SK-N-SH treated with all-trans-retinoic acid at 6 μM for 48 hours (cell line): ENCODE measurements around the gene FCN3.

Experiments used
- ATAC-seq: fragments of 200-7000 bp; cut with Tn5 transposase; 3 replicates; pipeline ENCODE4 v1.9.1; 2020; ENCODE audit warnings: mild to moderate bottlenecking, moderate library complexity
- ARNTL ChIP-seq: fragments of 450-650 bp; formaldehyde crosslinking; IDR thresholded peaks from 2 replicates; pipeline ENCODE4 v1.5.0; 2020; ENCODE audit warnings: low read depth, mild to moderate bottlenecking, moderate library complexity, borderline replicate concordance
- BACH2 ChIP-seq: fragments of 250-450 bp; sonication (Bioruptor Pico); IDR thresholded peaks from 2 replicates; pipeline ENCODE4 v1.9.0; 2021; ENCODE audit warnings: mild to moderate bottlenecking, borderline replicate concordance
- CSDC2 ChIP-seq: fragments of 250-450 bp; sonication (Bioruptor Pico); IDR thresholded peaks from 2 replicates; pipeline ENCODE4 v1.5.0; 2020; ENCODE audit warnings: mild to moderate bottlenecking, moderate library complexity
- ESRRG ChIP-seq: fragments of 250-450 bp; sonication (Bioruptor Pico); IDR thresholded peaks from 2 replicates; pipeline ENCODE4 v1.6.1; 2021; ENCODE audit warnings: mild to moderate bottlenecking
- GLIS3 ChIP-seq: fragments of 250-450 bp; sonication (Bioruptor Pico); IDR thresholded peaks from 2 replicates; pipeline ENCODE4 v1.5.0; 2020; ENCODE audit warnings: mild to moderate bottlenecking, moderate library complexity
- ISL1 ChIP-seq: fragments of 250-450 bp; sonication (Bioruptor Pico); IDR thresholded peaks from 2 replicates; pipeline ENCODE4 v2.1.2; 2022; ENCODE audit warnings: mild to moderate bottlenecking, moderate library complexity
- OSR1 ChIP-seq: fragments of 250-450 bp; sonication (Bioruptor Pico); IDR thresholded peaks from 2 replicates; pipeline ENCODE4 v1.8.0; 2022; ENCODE audit warnings: moderate library complexity, mild to moderate bottlenecking, inconsistent platforms
- PATZ1 ChIP-seq: fragments of 250-450 bp; sonication (Bioruptor Pico); IDR thresholded peaks from 2 replicates; pipeline ENCODE4 v1.8.0; 2020; ENCODE audit warnings: mild to moderate bottlenecking, moderate library complexity, borderline replicate concordance
- POU6F1 ChIP-seq: fragments of 250-450 bp; sonication (Bioruptor Pico); IDR thresholded peaks from 2 replicates; pipeline ENCODE4 v1.8.0; 2021; ENCODE audit warnings: low read depth, mild to moderate bottlenecking, moderate library complexity, borderline replicate concordance
- PPARA ChIP-seq: fragments of 250-450 bp; sonication (Bioruptor Pico); IDR thresholded peaks from 2 replicates; pipeline ENCODE4 v1.5.0; 2020; ENCODE audit warnings: mild to moderate bottlenecking, borderline replicate concordance
- SNAI2 ChIP-seq: fragments of 250-450 bp; sonication (Bioruptor Pico); IDR thresholded peaks from 2 replicates; pipeline ENCODE4 v1.5.0; 2020; ENCODE audit warnings: mild to moderate bottlenecking, moderate library complexity
- TCF4 ChIP-seq: fragments of 250-450 bp; sonication (Bioruptor Pico); IDR thresholded peaks from 2 replicates; pipeline ENCODE4 v1.8.0; 2021; ENCODE audit warnings: mild to moderate bottlenecking, moderate library complexity, borderline replicate concordance
- TOX ChIP-seq: fragments of 250-450 bp; sonication (Bioruptor Pico); IDR thresholded peaks from 2 replicates; pipeline ENCODE4 v1.8.0; 2021; ENCODE audit warnings: mild to moderate bottlenecking, moderate library complexity, borderline replicate concordance
- ZC3H10 ChIP-seq: fragments of 250-450 bp; sonication (Bioruptor Pico); IDR thresholded peaks from 2 replicates; pipeline ENCODE4 v1.5.1; 2021; ENCODE audit warnings: mild to moderate bottlenecking, moderate library complexity
- ZFP3 ChIP-seq: fragments of 250-450 bp; sonication (Bioruptor Pico); IDR thresholded peaks from 2 replicates; pipeline ENCODE4 v1.5.0; 2020; ENCODE audit warnings: mild to moderate bottlenecking, moderate library complexity
- ZFP30 ChIP-seq: fragments of 450-650 bp; formaldehyde crosslinking; IDR thresholded peaks from 2 replicates; pipeline ENCODE4 v1.5.0; 2022; ENCODE audit warnings: mild to moderate bottlenecking, moderate library complexity
- ZNF565 ChIP-seq: fragments of 450-650 bp; formaldehyde crosslinking; conservative IDR thresholded peaks from 2 replicates; pipeline ENCODE4 v1.5.0; 2020; ENCODE audit warnings: low read depth, mild to moderate bottlenecking, moderate library complexity
- ZNF70 ChIP-seq: fragments of 450-650 bp; formaldehyde crosslinking; IDR thresholded peaks from 2 replicates; pipeline ENCODE4 v1.5.0; 2020; ENCODE audit warnings: mild to moderate bottlenecking, moderate library complexity
- ZNF8 ChIP-seq: fragments of 450-650 bp; formaldehyde crosslinking; IDR thresholded peaks from 2 replicates; pipeline ENCODE4 v1.5.0; 2020; ENCODE audit warnings: mild to moderate bottlenecking, moderate library complexity
- TF ChIP-seq, protein P1 (sequence below): fragments of 250-450 bp; sonication (Bioruptor Pico); IDR thresholded peaks from 2 replicates; pipeline ENCODE4 v1.5.1; 2021; ENCODE audit warnings: mild to moderate bottlenecking, moderate library complexity

Gene FCN3

DNA sequence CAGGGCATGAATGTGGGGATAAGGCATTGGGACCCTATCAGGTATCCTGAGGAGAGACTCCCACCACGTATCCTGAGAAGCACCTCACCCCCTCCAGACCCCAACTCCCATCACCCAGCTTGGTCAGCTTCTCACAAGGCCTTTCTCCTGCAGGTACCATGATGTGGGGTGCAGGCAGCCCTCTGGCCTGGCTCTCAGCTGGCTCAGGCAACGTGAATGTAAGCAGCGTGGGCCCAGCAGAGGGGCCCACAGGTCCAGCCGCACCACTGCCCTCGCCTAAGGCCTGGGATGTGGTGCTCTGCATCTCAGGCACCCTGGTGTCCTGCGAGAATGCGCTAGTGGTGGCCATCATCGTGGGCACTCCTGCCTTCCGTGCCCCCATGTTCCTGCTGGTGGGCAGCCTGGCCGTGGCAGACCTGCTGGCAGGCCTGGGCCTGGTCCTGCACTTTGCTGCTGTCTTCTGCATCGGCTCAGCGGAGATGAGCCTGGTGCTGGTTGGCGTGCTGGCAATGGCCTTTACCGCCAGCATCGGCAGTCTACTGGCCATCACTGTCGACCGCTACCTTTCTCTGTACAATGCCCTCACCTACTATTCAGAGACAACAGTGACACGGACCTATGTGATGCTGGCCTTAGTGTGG lies 19.1 kb upstream of the FCN3 start:
- TF ChIP-seq ESRRG (CRISPR knock-in tag) (no peak), ZFP3 (CRISPR knock-in tag) (no peak), ZNF8 (CRISPR knock-in tag) (no peak)
- no peak for ATAC-seq

- peak; percentile 7; the same call in 2 of the 3 replicates for ATAC-seq
- TF ChIP-seq TCF4 (CRISPR knock-in tag), result no peak
- TF ChIP-seq TOX, result no peak
- no peak for TF ChIP-seq SNAI2 (CRISPR knock-in tag)
- no peak for TF ChIP-seq ARNTL
- no peak for TF ChIP-seq ZNF565
- TF ChIP-seq ISL1 (CRISPR knock-in tag), result no peak
- TF ChIP-seq ZFP30 (CRISPR knock-in tag), result no peak
- no peak for TF ChIP-seq ZC3H10 (CRISPR knock-in tag)
- TF ChIP-seq CSDC2 (CRISPR knock-in tag), result no peak
- no peak for TF ChIP-seq PPARA (CRISPR knock-in tag)
- TF ChIP-seq, protein P1, sequence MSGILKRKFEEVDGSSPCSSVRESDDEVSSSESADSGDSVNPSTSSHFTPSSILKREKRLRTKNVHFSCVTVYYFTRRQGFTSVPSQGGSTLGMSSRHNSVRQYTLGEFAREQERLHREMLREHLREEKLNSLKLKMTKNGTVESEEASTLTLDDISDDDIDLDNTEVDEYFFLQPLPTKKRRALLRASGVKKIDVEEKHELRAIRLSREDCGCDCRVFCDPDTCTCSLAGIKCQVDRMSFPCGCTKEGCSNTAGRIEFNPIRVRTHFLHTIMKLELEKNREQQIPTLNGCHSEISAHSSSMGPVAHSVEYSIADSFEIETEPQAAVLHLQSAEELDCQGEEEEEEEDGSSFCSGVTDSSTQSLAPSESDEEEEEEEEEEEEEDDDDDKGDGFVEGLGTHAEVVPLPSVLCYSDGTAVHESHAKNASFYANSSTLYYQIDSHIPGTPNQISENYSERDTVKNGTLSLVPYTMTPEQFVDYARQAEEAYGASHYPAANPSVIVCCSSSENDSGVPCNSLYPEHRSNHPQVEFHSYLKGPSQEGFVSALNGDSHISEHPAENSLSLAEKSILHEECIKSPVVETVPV (CRISPR knock-in tag), result no peak
- TF ChIP-seq ZNF70 (CRISPR knock-in tag), result no peak
- no peak for TF ChIP-seq OSR1 (CRISPR knock-in tag)
These were observed 18.4 kb upstream of the FCN3 start for GRCh38 chr1:27392778-27393635.

- ATAC-seq, result peak; percentile 83
These were observed 17.6 kb upstream of the FCN3 start, which contains the start of gene GPR3 for GRCh38 chr1:27392096-27392777. Gene GPR3 (plus strand): TSS chr1:27392622. CDS start chr1:27393799, 1,177 bp downstream.

DNA sequence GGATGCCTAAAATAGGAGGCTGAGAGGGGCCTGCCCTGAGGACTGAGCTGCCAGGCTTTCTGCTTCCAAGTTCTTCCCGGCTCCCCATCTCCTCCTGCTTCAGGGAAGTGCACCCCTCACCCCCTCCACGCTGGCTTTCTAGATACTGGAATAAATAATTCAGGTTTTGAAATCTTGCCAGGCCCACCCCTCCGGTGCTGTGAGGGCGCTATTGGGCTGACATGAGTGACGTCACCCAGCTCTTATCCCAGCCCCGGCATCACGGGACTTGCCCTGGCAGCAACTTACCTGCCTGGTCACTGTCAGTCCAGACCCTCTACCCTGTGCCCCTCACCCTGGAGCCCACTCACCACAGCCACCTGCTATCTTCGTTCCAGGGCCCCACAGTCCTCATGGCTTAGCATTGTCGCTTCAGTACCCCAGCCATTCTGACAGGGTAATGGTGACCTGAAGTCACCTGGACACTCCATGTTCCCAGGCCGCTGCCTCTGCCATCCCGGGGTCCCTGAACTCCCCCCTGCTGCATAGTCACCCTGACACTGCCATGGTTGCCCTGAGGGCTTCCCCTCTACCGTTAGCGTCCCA lies 17.0 kb upstream of the FCN3 start:
- no peak for ATAC-seq
- TF ChIP-seq ZNF565, result no peak
- no peak for TF ChIP-seq CSDC2 (CRISPR knock-in tag)
- TF ChIP-seq BACH2, result no peak
- no peak for TF ChIP-seq PATZ1
- no peak for TF ChIP-seq ARNTL
- TF ChIP-seq ESRRG (CRISPR knock-in tag), result no peak
- TF ChIP-seq ZFP3 (CRISPR knock-in tag), result no peak
- no peak for TF ChIP-seq ZC3H10 (CRISPR knock-in tag)
- TF ChIP-seq GLIS3, result no peak
- TF ChIP-seq ZFP30 (CRISPR knock-in tag), result no peak
- no peak for TF ChIP-seq SNAI2 (CRISPR knock-in tag)
- no peak for TF ChIP-seq POU6F1 (CRISPR knock-in tag)
- TF ChIP-seq ZNF8 (CRISPR knock-in tag), result no peak

More at GRCh38 chr1:27392096-27392777, 17.6 kb upstream of the FCN3 start, which contains the start of gene GPR3:
- TF ChIP-seq PATZ1 (0 out of 2 replicates have a peak, but pooled peaks have one; percentile 43), POU6F1 (CRISPR knock-in tag) (no peak)
